ENCODE measurements around the gene B3GAT3. TPM values are rescaled to one million over a fixed set of nuclear protein-coding genes. Genes with fewer than 3 reads are reported as not detected.
"Not testable (repeated sequence)": the region's sequence is repeated elsewhere in the genome, so short reads cannot be mapped to it uniquely, and the experiment has no call there.

B3GAT3 gene
- total RNA-seq, 4 donors from 2014 or later, result 8.6 to 17.2 (median 12.9) TPM

- Histone ChIP-seq H3K4me1 (peaks cover 6 to 9% (median 7%) of the 10 kb centered on the region in 3 donors), H3K9me3 (no peaks in the 10 kb centered on the region), H3K27me3 (no peaks in the 10 kb centered on the region), H3K36me3 (peaks cover 0 to 10% (median 0%) of the 10 kb centered on the region in 3 donors), H3K4me3 (no peak overlapping the region), H3K27ac (no peak overlapping the region)
- TF ChIP-seq CTCF (IDR thresholded peaks at IDR 0.05) (no peak), POLR2A (IDR thresholded peaks at IDR 0.05) (no peak)
- intact Hi-C loops (cut with DNase I), result no loop called here
- 65 to 77% methylated on average over 5 of the region's 5 CpGs for WGBS, 2 donors
- no peak for DNase-seq
These were observed 35.1 kb upstream of the B3GAT3 start for GRCh38 chr11:62656796-62657429.

GRCh38 chr11:62654297-62654696 lies 32.5 kb upstream of the B3GAT3 start:
- Histone ChIP-seq H3K9me3 (no peaks in the 10 kb centered on the region), H3K36me3 (peaks cover 0 to 12% (median 6%) of the 10 kb centered on the region in 3 donors), H3K27ac (no peak overlapping the region), H3K4me3 (no peak overlapping the region), H3K27me3 (no peaks in the 10 kb centered on the region), H3K4me1 (peaks cover 10 to 21% (median 13%) of the 10 kb centered on the region in 3 donors)
- TF ChIP-seq CTCF (IDR thresholded peaks at IDR 0.05) (no peak), POLR2A (IDR thresholded peaks at IDR 0.05) (no peak)
- intact Hi-C loops (cut with DNase I), result no loop called here
- WGBS, 2 donors, result 78 to 85% methylated on average over 11 of the region's 11 CpGs
- no peak for DNase-seq

DNA sequence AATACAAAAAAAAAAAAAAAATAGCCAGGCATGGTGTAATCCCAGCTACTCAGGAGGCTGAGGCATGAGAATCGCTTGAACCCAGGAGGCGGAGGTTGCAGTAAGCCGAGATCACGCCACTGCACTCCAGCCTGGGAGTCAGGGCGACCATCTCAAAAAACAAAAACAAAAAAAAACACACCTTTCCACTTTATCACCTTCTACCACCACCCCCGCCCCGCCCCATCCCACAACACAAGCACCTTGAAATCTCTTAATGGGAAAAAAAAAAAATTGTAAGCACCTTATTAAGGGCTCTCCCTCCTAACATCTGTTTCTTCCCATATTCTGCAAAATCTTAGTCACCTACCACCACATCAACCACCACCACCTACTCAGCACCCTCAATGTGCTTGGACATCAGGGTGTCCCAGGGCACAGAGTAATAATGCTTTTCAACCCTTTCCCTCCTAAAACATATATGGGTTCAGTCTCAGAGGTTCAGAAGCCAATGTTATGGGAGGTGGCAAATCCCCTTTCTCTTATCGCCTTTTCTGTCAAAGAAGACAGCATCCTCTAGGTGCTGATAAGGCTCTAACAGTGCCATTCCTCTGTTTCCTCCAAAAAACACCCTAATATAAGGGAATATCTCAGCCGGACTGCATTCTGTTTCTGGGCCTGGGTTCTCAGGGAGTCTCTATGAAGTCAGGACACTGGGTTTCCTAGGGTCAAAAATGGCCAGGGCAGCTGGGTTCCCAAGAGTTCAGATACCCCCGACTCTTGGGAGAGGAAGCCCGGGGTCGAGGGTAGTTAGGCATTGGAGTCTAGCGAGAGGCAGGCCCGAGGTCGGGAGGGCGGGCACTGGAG lies 30.6 kb upstream of the B3GAT3 start:
- no peaks in the 10 kb centered on the region for H3K9me3 ChIP-seq
- H3K4me1 ChIP-seq, result peaks cover 11 to 24% (median 13%) of the 10 kb centered on the region in 3 donors
- H3K4me3 ChIP-seq, result peak overlapping the region; percentile 65 to 94 (median 87)
- peaks cover 0 to 31% (median 20%) of the 10 kb centered on the region in 3 donors for H3K36me3 ChIP-seq
- 23 to 62% methylated on average over 8 to 12 of the region's 16 CpGs for WGBS, 2 donors
- intact Hi-C loops (cut with DNase I), result no loop called here
- H3K27me3 ChIP-seq, result no peaks in the 10 kb centered on the region
- no peak for TF ChIP-seq POLR2A (IDR thresholded peaks at IDR 0.05)
- no peak for TF ChIP-seq CTCF (IDR thresholded peaks at IDR 0.05)
- DNase-seq, result no peak
- peak overlapping the region; percentile 91 to 98 (median 94) for H3K27ac ChIP-seq

DNA sequence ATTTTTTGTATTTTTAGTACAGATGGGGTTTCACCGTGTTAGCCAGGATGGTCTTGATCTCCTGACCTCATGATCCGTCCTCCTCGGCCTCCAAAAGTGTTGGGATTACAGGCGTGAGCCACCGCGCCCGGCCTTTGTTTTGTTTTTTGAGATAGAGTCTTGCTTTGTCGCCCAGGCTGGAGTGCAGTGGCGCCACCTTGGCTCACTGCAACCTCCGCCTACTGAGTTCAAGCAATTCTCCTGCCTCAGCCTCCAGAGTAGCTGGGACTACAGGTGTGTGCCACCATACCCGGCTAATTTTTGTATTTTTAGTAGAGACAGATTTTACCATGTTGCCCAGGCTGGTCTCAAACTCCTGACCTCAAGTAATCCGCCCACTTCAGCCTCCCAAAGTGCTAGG lies 28.5 kb upstream of the B3GAT3 start:
- H3K4me3 ChIP-seq; DNase-seq; H3K27me3 ChIP-seq; intact Hi-C loops (cut with DNase I); H3K9me3 ChIP-seq; H3K27ac ChIP-seq: not testable (repeated sequence)
- Histone ChIP-seq H3K4me1 (peaks cover 22 to 38% (median 23%) of the 10 kb centered on the region in 3 donors), H3K36me3 (peaks cover 0 to 33% (median 20%) of the 10 kb centered on the region in 3 donors)
- WGBS, 2 donors, result 95% methylated on average over 9 to 12 of the region's 12 CpGs

GRCh38 chr11:62649486-62649885 lies 27.7 kb upstream of the B3GAT3 start:
- H3K27ac ChIP-seq, result no peak overlapping the region
- TF ChIP-seq POLR2A (IDR thresholded peaks at IDR 0.05), result no peak
- no peak for TF ChIP-seq CTCF (IDR thresholded peaks at IDR 0.05)
- H3K9me3 ChIP-seq, result no peaks in the 10 kb centered on the region
- H3K4me1 ChIP-seq, result peaks cover 28 to 46% (median 31%) of the 10 kb centered on the region in 3 donors
- intact Hi-C loops (cut with DNase I), result no loop called here
- peaks cover 0 to 40% (median 20%) of the 10 kb centered on the region in 3 donors for H3K36me3 ChIP-seq
- whole genome bisulfite sequencing, 2 donors, result 85 to 92% methylated on average over 4 to 11 of the region's 11 CpGs
- no peaks in the 10 kb centered on the region for H3K27me3 ChIP-seq
- H3K4me3 ChIP-seq, result no peak overlapping the region
- no peak for DNase-seq
